ENCODE results near the gene MSL3B.

DNA sequence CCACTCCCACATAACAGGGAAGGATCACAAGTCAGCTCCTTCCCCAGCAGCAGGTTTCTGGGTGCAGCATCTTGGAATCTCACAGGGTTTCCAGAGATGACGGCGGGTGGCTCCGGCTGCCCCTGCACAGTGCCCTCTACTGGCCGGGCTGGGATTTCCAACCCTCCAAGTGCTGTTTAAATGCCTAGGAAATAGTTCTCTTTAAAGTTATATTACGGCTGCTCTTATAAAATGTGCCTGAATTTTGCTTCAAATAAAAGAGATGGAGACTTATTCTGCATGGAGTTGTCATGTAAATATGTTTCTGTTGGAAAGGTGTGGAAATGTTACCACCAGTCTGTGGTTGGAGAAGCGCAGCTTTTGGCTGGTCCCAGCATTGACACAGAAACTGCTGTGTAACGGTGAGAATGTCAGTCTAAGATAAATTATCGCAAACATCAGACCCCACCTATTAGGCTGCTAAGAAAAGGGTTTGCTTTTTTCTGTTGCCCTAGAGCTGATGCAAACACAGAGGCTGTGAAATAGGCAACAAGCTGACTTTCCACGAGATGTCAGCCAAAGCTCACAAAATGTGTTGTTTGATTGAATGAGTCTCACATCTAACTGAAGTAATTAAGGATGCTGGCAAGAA lies 10.6 kb downstream of the MSL3B start:
- TF ChIP-seq CTCF (conservative IDR thresholded peaks at IDR 0.05 in 1 of 2, IDR thresholded peaks at IDR 0.05 in 1 of 2; ENCODE audit: extremely low read depth in 1 of 2, insufficient read depth in 1 of 2, low read depth in 1 of 2, low read length in 2 of 2) (peak; percentile 78 to 86), EZH2 (IDR thresholded peaks at IDR 0.05; ENCODE audit: borderline replicate concordance, low read length) (no peak)

Data from mammary epithelial cell (primary cell).